ENCODE data around the gene RAET1G. TPM values are rescaled to one million over a fixed set of nuclear protein-coding genes. Genes with fewer than 3 reads are reported as not detected.

The RAET1G gene
- total and polyA plus RNA-seq, 11 donors = 0.22 to 1.9 (median 0.25) TPM; not detected in 8

- Histone ChIP-seq H3K36me3 (no peaks in the 10 kb centered on the region), H3K4me3 (no peak overlapping the region), H3K27me3 (no peaks in the 10 kb centered on the region), H3K4me1 (no peaks in the 10 kb centered on the region), H3K9me3 (peaks cover 0 to 19% (median 0%) of the 10 kb centered on the region in 12 donors), H3K27ac (no peak overlapping the region)
- 80 to 86% (median 82%) methylated on average over 3 of the region's 3 CpGs for WGBS, 4 donors
- TF ChIP-seq POLR2A (IDR thresholded peaks at IDR 0.05) = no peak
- no peak for TF ChIP-seq CTCF (IDR thresholded peaks at IDR 0.05)
- intact Hi-C loops (cut with DNase I) = no loop called here
- DNase-seq (no peak), ATAC-seq (no peak)
Measured at GRCh38 chr6:149876241-149876933, 46.5 kb downstream of the RAET1G start.

DNA sequence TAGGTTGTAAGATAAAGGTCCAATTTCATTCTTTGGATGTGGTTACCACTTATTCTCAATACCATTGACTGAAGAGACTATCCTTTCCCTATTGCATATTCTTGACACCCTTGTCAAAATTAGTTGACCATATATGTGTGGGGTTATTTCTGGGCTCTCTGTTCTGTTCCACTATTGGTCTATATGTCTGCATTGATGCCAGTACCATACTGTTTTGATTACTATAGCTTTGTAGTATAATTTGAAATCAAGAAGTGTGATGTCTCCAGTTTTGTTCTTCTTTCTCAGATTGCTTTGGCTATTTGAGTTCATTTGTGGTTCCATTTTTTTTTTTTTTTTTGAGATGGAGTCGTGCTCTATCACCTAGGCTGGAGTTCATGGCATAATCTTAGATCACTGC, 50.7 kb downstream of the RAET1G start:
- DNase-seq = no peak
- no peak overlapping the region for H3K4me3 ChIP-seq
- ATAC-seq = no peak
- intact Hi-C loops (cut with DNase I) = no loop called here
- H3K4me1 ChIP-seq = no peaks in the 10 kb centered on the region
- no peak for TF ChIP-seq CTCF (IDR thresholded peaks at IDR 0.05)
- TF ChIP-seq POLR2A (IDR thresholded peaks at IDR 0.05) = no peak
- H3K9me3 ChIP-seq = peaks cover 0 to 19% (median 0%) of the 10 kb centered on the region in 12 donors
- no peaks in the 10 kb centered on the region for H3K27me3 ChIP-seq
- WGBS, 4 donors = 84 to 96% (median 90%) methylated on average over 1 of the region's 1 CpG
- H3K36me3 ChIP-seq = no peaks in the 10 kb centered on the region
- H3K27ac ChIP-seq = no peak overlapping the region

DNA sequence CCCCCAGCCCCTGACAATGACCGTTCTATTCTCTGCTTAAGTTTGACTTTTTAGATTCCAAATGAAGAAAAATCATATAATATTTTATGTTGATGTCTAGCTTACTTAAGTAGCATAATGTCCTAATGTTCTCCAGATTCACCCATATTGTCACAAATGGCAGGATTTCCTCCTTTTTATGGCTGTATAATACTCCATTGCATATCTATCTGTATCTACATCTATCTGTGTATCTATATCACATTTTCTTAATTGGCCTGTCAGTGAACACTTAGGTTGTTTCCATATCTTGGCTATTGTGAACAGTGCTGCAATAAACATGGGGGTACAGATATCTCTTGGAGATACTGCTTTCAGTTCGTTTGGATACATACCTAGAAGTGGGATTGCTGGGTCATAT, 51.7 kb downstream of the RAET1G start:
- TF ChIP-seq POLR2A (IDR thresholded peaks at IDR 0.05) = no peak
- no peak for TF ChIP-seq CTCF (IDR thresholded peaks at IDR 0.05)
- Histone ChIP-seq H3K27ac (no peak overlapping the region), H3K4me3 (no peak overlapping the region)

DNA sequence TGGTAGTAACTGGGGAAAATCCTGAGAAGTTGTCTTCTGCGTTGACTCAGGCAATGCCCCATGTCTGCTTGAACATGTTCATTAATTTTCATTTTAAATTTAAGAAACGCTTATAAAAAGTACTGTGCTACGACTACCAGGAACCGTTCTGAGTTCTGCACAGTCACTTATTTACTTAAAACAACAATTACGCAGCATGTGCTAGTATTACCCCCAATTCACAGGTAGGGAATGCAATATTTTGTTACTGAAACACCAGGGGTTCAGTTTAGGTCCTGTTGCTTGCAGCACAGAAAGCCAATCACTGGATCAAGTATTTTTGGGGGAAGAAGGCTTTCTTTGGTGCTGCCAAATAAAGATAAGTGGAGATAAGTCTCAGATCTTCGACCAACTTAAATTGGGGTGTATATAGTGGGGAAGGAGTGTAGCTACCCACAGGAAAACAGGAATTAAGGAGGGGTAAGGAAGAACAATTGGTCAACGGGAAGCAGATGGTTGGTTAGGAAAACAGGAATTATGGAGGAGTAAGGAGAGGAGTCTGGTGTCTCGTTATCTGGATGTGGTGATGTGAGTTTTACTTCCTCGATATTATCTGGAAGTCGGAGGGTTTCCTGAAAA, 53.5 kb downstream of the RAET1G start:
- TF ChIP-seq POLR2A (IDR thresholded peaks at IDR 0.05) (no peak), CTCF (IDR thresholded peaks at IDR 0.05) (no peak)
- intact Hi-C loops (cut with DNase I) = loop anchor here in 6 of 10 donors (5.0 to 10.0 kb wide), 5 partner anchors 37 to 305 kb away; partner anchors contain the start of genes GINM1 (in 1 of the 6), LATS1 (in 1 of the 6), NUP43 (in 1 of the 6) and PCMT1 (in 1 of the 6)
- 69 to 74% (median 72%) methylated on average over 10 of the region's 10 CpGs for WGBS, 4 donors

More for the DNA sequence above, 51.7 kb downstream of the RAET1G start:
- H3K9me3 ChIP-seq = peaks cover 0 to 19% (median 0%) of the 10 kb centered on the region in 12 donors
- 89 to 94% (median 90%) methylated on average over 2 of the region's 2 CpGs for WGBS, 4 donors
- intact Hi-C loops (cut with DNase I) = no loop called here
- DNase-seq = no peak
- no peaks in the 10 kb centered on the region for H3K4me1 ChIP-seq
- no peaks in the 10 kb centered on the region for H3K36me3 ChIP-seq
- ATAC-seq = no peak
- no peaks in the 10 kb centered on the region for H3K27me3 ChIP-seq

More for the DNA sequence above, 53.5 kb downstream of the RAET1G start:
- Histone ChIP-seq H3K27me3 (no peaks in the 10 kb centered on the region), H3K4me1 (peaks cover 0 to 8% (median 4%) of the 10 kb centered on the region in 12 donors), H3K27ac (no peak overlapping the region), H3K4me3 (no peak overlapping the region), H3K9me3 (peaks cover 0 to 19% (median 0%) of the 10 kb centered on the region in 12 donors), H3K36me3 (no peaks in the 10 kb centered on the region)
- DNase-seq (no peak), ATAC-seq (no peak)
